ENCODE results near the gene SCN3A. TPM values are rescaled to one million over a fixed set of nuclear protein-coding genes. Genes with fewer than 3 reads are reported as not detected.
A peak's percentile ranks its signal among the peaks of the same experiment; 100 is the strongest.

Gene SCN3A
- total RNA-seq, 1 donor from 2014 or later = 0.05 TPM

- no peak for DNase-seq (ENCODE audit: low spot score)
- H3K4me1 Mint-ChIP-seq (ENCODE audit: low read depth) = peaks cover 18% of the 10 kb centered on the region
- no peak overlapping the region for H3K27ac Mint-ChIP-seq
- no peaks in the 10 kb centered on the region for H3K9me3 Mint-ChIP-seq
- H3K36me3 Mint-ChIP-seq (ENCODE audit: low read depth) = no peaks in the 10 kb centered on the region
- intact Hi-C loops (cut with micrococcal nuclease) = loop anchor here (10.0 kb wide), 1 partner anchor 143 kb away; no protein-coding TSS in a partner anchor
- no peak overlapping the region for H3K4me3 Mint-ChIP-seq (ENCODE audit: low read depth)
- H3K27me3 Mint-ChIP-seq (ENCODE audit: low read depth) = peaks cover 12% of the 10 kb centered on the region
These were observed 145.9 kb downstream of the SCN3A start for GRCh38 chr2:165057931-165058330.

DNA sequence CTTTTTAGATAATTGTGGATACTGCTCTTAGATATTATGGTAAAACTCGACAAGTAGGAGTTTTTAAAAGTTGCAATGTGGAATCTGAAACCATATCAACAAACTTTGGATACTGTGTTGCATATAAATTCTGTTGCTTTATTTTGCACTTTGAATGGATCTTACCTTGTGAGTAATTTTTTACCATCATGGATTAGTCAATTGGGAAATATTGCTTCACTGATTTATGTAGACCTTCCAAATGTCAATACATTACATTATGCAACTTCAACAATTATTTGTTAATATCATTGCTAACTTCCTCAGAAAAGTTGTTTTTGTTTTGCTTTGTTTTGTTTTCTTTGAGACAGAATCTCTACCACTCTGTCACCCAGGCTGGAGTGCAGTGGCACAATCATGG lies 146.5 kb downstream of the SCN3A start:
- no peaks in the 10 kb centered on the region for H3K9me3 Mint-ChIP-seq
- DNase-seq (ENCODE audit: low spot score) = no peak
- no peak overlapping the region for H3K4me3 Mint-ChIP-seq (ENCODE audit: low read depth)
- H3K27ac Mint-ChIP-seq = no peak overlapping the region
- H3K4me1 Mint-ChIP-seq (ENCODE audit: low read depth) = peaks cover 18% of the 10 kb centered on the region
- H3K27me3 Mint-ChIP-seq (ENCODE audit: low read depth) = peaks cover 13% of the 10 kb centered on the region
- H3K36me3 Mint-ChIP-seq (ENCODE audit: low read depth) = no peaks in the 10 kb centered on the region
- intact Hi-C loops (cut with micrococcal nuclease) = loop anchor here (10.0 kb wide), 1 partner anchor 143 kb away; no protein-coding TSS in a partner anchor

DNA sequence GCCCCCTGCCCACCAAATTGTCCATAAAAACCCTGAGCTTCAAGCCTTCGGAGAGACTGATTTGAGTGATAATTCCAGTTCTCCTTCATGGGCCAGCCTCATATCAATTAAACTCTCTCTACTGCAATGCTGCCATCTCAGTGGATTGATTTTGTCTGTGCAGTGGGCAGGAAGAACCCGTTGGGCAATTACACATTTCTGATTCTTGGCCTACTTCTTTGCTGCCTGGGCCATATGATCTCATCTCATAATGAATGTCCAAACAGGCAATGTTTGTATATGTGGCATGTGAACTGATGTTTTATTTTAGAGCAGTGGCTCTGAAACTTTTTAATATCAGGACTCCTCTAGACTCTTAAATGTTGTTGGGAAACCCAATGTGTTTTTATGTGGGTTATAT lies 147.3 kb downstream of the SCN3A start:
- Mint-ChIP-seq H3K4me1 (ENCODE audit: low read depth) (peaks cover 18% of the 10 kb centered on the region), H3K27me3 (ENCODE audit: low read depth) (peaks cover 17% of the 10 kb centered on the region), H3K27ac (no peak overlapping the region), H3K36me3 (ENCODE audit: low read depth) (no peaks in the 10 kb centered on the region), H3K9me3 (no peaks in the 10 kb centered on the region), H3K4me3 (ENCODE audit: low read depth) (no peak overlapping the region)
- intact Hi-C loops (cut with micrococcal nuclease) = loop anchor here (10.0 kb wide), 1 partner anchor 142 kb away; no protein-coding TSS in a partner anchor
- DNase-seq (ENCODE audit: low spot score) = no peak

- no peak overlapping the region for H3K27ac Mint-ChIP-seq
- no peaks in the 10 kb centered on the region for H3K9me3 Mint-ChIP-seq
- peaks cover 20% of the 10 kb centered on the region for H3K27me3 Mint-ChIP-seq (ENCODE audit: low read depth)
- no peaks in the 10 kb centered on the region for H3K36me3 Mint-ChIP-seq (ENCODE audit: low read depth)
- intact Hi-C loops (cut with micrococcal nuclease) = loop anchor here (10.0 kb wide), 1 partner anchor 140 kb away; no protein-coding TSS in a partner anchor
- H3K4me1 Mint-ChIP-seq (ENCODE audit: low read depth) = peaks cover 18% of the 10 kb centered on the region
- no peak overlapping the region for H3K4me3 Mint-ChIP-seq (ENCODE audit: low read depth)
- peak; percentile 14 for DNase-seq (ENCODE audit: low spot score)
These were observed 148.6 kb downstream of the SCN3A start for GRCh38 chr2:165055082-165055851.

GRCh38 chr2:165054652-165055051 lies 149.2 kb downstream of the SCN3A start:
- peaks cover 20% of the 10 kb centered on the region for H3K27me3 Mint-ChIP-seq (ENCODE audit: low read depth)
- intact Hi-C loops (cut with micrococcal nuclease) = loop anchor here (10.0 kb wide), 1 partner anchor 140 kb away; no protein-coding TSS in a partner anchor
- H3K4me1 Mint-ChIP-seq (ENCODE audit: low read depth) = peaks cover 18% of the 10 kb centered on the region
- H3K4me3 Mint-ChIP-seq (ENCODE audit: low read depth) = no peak overlapping the region
- H3K36me3 Mint-ChIP-seq (ENCODE audit: low read depth) = no peaks in the 10 kb centered on the region
- no peak overlapping the region for H3K27ac Mint-ChIP-seq
- DNase-seq (ENCODE audit: low spot score) = no peak
- H3K9me3 Mint-ChIP-seq = no peaks in the 10 kb centered on the region

DNA sequence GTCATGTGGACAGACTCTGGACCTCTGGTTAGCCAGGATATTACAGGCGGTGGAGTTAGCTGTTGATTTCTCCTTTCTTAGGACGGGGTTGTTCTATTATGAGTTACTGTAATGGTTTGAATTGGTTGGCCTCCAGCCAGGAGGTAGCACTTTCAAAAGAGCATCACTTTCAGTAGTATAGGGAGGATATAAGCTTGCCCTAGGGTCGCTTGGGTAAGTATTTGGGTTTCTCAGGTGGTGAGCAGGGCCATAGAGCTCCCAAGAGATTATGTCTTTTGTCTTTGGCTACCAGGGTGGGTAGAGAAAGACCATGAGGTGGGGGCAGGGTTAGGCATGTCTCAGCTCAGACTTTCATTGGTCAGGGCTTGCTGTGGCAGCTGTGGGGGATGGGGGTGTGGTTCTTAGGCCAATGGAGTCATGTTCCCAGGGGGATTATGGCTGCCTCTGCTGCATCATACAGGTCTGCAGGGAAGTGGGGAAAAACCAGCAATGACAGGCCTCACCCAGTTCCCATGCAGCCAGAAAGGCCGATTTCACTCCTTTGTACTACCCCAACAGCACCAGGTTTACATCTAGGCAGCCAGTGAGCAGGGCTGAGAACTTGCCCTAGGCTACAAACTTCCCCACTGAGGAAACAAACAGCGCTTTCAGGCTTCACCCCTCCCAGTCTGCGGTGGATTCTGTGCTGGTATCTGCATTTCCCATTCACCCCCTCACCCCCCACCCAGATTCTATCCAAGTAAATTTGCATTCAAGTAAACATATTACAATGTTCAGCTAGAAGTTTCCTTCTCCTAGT lies 159.1 kb downstream of the SCN3A start:
- Mint-ChIP-seq H3K9me3 (peaks cover 4% of the 10 kb centered on the region), H3K27me3 (ENCODE audit: low read depth) (peaks cover 15% of the 10 kb centered on the region)

More for the DNA sequence above, 159.1 kb downstream of the SCN3A start:
- no peak overlapping the region for H3K4me3 Mint-ChIP-seq (ENCODE audit: low read depth)
- H3K36me3 Mint-ChIP-seq (ENCODE audit: low read depth) = no peaks in the 10 kb centered on the region
- H3K27ac Mint-ChIP-seq = no peak overlapping the region
- no peak for DNase-seq (ENCODE audit: low spot score)
- H3K4me1 Mint-ChIP-seq (ENCODE audit: low read depth) = no peaks in the 10 kb centered on the region
- intact Hi-C loops (cut with micrococcal nuclease) = no loop called here

Other genes with a start within 250 kb of the SCN3A start
- gene SLC38A11, start 248.5 kb downstream of the SCN3A start, total RNA-seq = not detected in 2 replicates
- gene SCN2A, start 35.4 kb upstream of the SCN3A start, total RNA-seq = 0.05 TPM in 1 of 2 replicates, not detected in the other

All from activated T-helper 2 cell treated with anti-CD3 and anti-CD28 coated beads, Interferon-gamma antibody, Interleukin-2, Interleukin-4, amounts not matched to agents 10 μg/mL and 5 μg/mL and 100 μg/mL, durations not matched to agents 14 hours and 24 hours and 36 hours (primary cell).